ENCODE data around the gene AURKB.
"Not testable (repeated sequence)": the region's sequence is repeated elsewhere in the genome, so short reads cannot be mapped to it uniquely, and the experiment has no call there.

Gene AURKB

GRCh38 chr17:8209907-8210760, at the start of gene AURKB:
Gene AURKB (minus strand): TSS chr17:8210575. CDS start chr17:8210224, 351 bp downstream.
- DNase-seq = peak; percentile 97

GRCh38 chr17:8257801-8258200, 47.4 kb upstream of the AURKB start:
- DNase-seq = no peak

- DNase-seq = no peak
These were observed 46.3 kb upstream of the AURKB start for GRCh38 chr17:8256691-8257090.

GRCh38 chr17:8256291-8256690, 45.9 kb upstream of the AURKB start:
- DNase-seq = no peak

GRCh38 chr17:8255499-8255898, 45.1 kb upstream of the AURKB start:
- no peak for DNase-seq

GRCh38 chr17:8254881-8255280, 44.5 kb upstream of the AURKB start:
- no peak for DNase-seq

GRCh38 chr17:8253801-8254200, 43.4 kb upstream of the AURKB start:
- DNase-seq = no peak

GRCh38 chr17:8251411-8251810, 41.0 kb upstream of the AURKB start:
- DNase-seq = not testable (repeated sequence)

- no peak for DNase-seq
These were observed 39.5 kb upstream of the AURKB start for GRCh38 chr17:8249621-8250500.

- DNase-seq = peak; percentile 96
These were observed 38.6 kb upstream of the AURKB start, which contains the start of gene PFAS for GRCh38 chr17:8248751-8249607. Gene PFAS (plus strand): TSS chr17:8249289. CDS start chr17:8253938, 4,649 bp downstream.

- DNase-seq = no peak
These were observed 34.4 kb upstream of the AURKB start for GRCh38 chr17:8244768-8245167.

- DNase-seq = no peak
These were observed 33.5 kb upstream of the AURKB start for GRCh38 chr17:8243827-8244226.

GRCh38 chr17:8237886-8238285, 27.5 kb upstream of the AURKB start:
- no peak for DNase-seq

- no peak for DNase-seq
These were observed 26.8 kb upstream of the AURKB start for GRCh38 chr17:8237175-8237574.

- DNase-seq = no peak
These were observed 25.3 kb upstream of the AURKB start for GRCh38 chr17:8235676-8236075.

GRCh38 chr17:8234361-8235270, 24.2 kb upstream of the AURKB start:
- DNase-seq = no peak

GRCh38 chr17:8231701-8232100, 21.3 kb upstream of the AURKB start:
- DNase-seq = no peak

- DNase-seq = no peak
These were observed 16.8 kb upstream of the AURKB start for GRCh38 chr17:8227238-8227581.

- peak; percentile 84 for DNase-seq
These were observed 16.3 kb upstream of the AURKB start for GRCh38 chr17:8226536-8227237.

- DNase-seq = peak; percentile 71
These were observed 15.6 kb upstream of the AURKB start for GRCh38 chr17:8225813-8226535.

Data from inflammatory macrophage treated with lipopolysaccharide for 4 hours (primary cell).